Neutrophil (primary cell): ENCODE measurements around the gene C2CD4C.
"Not testable (repeated sequence)": the region's sequence is repeated elsewhere in the genome, so short reads cannot be mapped to it uniquely, and the experiment has no call there.

Experiments
- H3K27ac ChIP-seq: fragments of 200-600 bp; sonication (generic); 2 replicates; pipeline ENCODE4 v1.5.1; 2016; ENCODE audit warnings: mild to moderate bottlenecking, moderate library complexity
- H3K27me3 ChIP-seq: fragments of 200-600 bp; sonication (generic); 2 replicates; pipeline ENCODE4 v1.6.0; 2016; ENCODE audit warnings: mild to moderate bottlenecking
- H3K36me3 ChIP-seq: fragments of 200-600 bp; sonication (generic); 2 replicates; pipeline ENCODE4 v1.5.1; 2017
- H3K4me1 ChIP-seq, 2 experiments: fragments of 200-600 bp in 1 of 2; sonication (generic) in 1 of 2; 1 replicate in 1 of 2; 2 replicates in 1 of 2; pipeline versions ENCODE4 v1.5.1 to v1.6.1; 2013 to 2016; ENCODE audit warnings: low read depth in 1 of 2, low read length in 1 of 2, mild to moderate bottlenecking in 1 of 2, moderate library complexity in 1 of 2; ENCODE audit not compliant: control insufficient read depth in 1 of 2, insufficient read depth in 1 of 2
- H3K4me3 ChIP-seq, 2 experiments: fragments of 200-600 bp in 1 of 2; sonication (generic) in 1 of 2; 1 replicate in 1 of 2; 2 replicates in 1 of 2; pipeline ENCODE4 v1.5.1; 2013 to 2016; ENCODE audit warnings: low read depth in 1 of 2, low read length in 1 of 2, mild to moderate bottlenecking in 1 of 2, moderate library complexity in 1 of 2
- H3K9me3 ChIP-seq: fragments of 200-600 bp; sonication (generic); 2 replicates; pipeline ENCODE4 v1.5.1; 2016
- CTCF ChIP-seq: fragments of 200-600 bp; sonication (generic); IDR thresholded peaks from 2 replicates; pipeline ENCODE4 v1.5.1; 2016; ENCODE audit warnings: antibody characterized with exemption

Gene C2CD4C

GRCh38 chr19:389255-389934 is 19.6 kb downstream of the C2CD4C start:
- no peaks in the 10 kb centered on the region for H3K36me3 ChIP-seq
- no peaks in the 10 kb centered on the region for H3K4me1 ChIP-seq
- peaks cover 46% of the 10 kb centered on the region for H3K27me3 ChIP-seq
- no peak overlapping the region for H3K4me3 ChIP-seq
- H3K9me3 ChIP-seq, result no peaks in the 10 kb centered on the region
- no peak for TF ChIP-seq CTCF
- no peak overlapping the region for H3K27ac ChIP-seq

GRCh38 chr19:388691-389090 is 20.3 kb downstream of the C2CD4C start:
- Histone ChIP-seq H3K27me3 (peaks cover 54% of the 10 kb centered on the region), H3K4me3 (no peak overlapping the region), H3K9me3 (no peaks in the 10 kb centered on the region), H3K4me1 (no peaks in the 10 kb centered on the region), H3K27ac (no peak overlapping the region), H3K36me3 (no peaks in the 10 kb centered on the region)
- no peak for TF ChIP-seq CTCF

GRCh38 chr19:387777-388176 is 21.2 kb downstream of the C2CD4C start:
- Histone ChIP-seq H3K4me1 (no peaks in the 10 kb centered on the region), H3K9me3 (no peaks in the 10 kb centered on the region), H3K27ac (no peak overlapping the region), H3K27me3 (peaks cover 63% of the 10 kb centered on the region), H3K4me3 (no peak overlapping the region), H3K36me3 (no peaks in the 10 kb centered on the region)
- no peak for TF ChIP-seq CTCF

- H3K4me1 ChIP-seq, H3K9me3 ChIP-seq, H3K36me3 ChIP-seq, H3K27ac ChIP-seq, H3K4me3 ChIP-seq: not testable (repeated sequence)
- H3K27me3 ChIP-seq, result peaks cover 66% of the 10 kb centered on the region
These were observed 22.2 kb downstream of the C2CD4C start for GRCh38 chr19:386632-387301.

GRCh38 chr19:386189-386588 is 22.8 kb downstream of the C2CD4C start:
- not testable (repeated sequence) for H3K9me3 ChIP-seq, H3K27ac ChIP-seq, H3K4me1 ChIP-seq, H3K4me3 ChIP-seq, H3K36me3 ChIP-seq
- H3K27me3 ChIP-seq, result peaks cover 66% of the 10 kb centered on the region

GRCh38 chr19:384799-385169 is 24.2 kb downstream of the C2CD4C start:
- no peak for TF ChIP-seq CTCF
- peaks cover 59% of the 10 kb centered on the region for H3K27me3 ChIP-seq
- H3K36me3 ChIP-seq, result no peaks in the 10 kb centered on the region
- H3K9me3 ChIP-seq, result no peaks in the 10 kb centered on the region
- no peak overlapping the region for H3K27ac ChIP-seq
- H3K4me3 ChIP-seq, result no peak overlapping the region
- no peaks in the 10 kb centered on the region for H3K4me1 ChIP-seq
